ENCODE data around the gene TBC1D10A. TPM values are rescaled to one million over a fixed set of nuclear protein-coding genes. Genes with fewer than 3 reads are reported as not detected.

TBC1D10A gene
- total RNA-seq, 1 donor = 23.4 TPM

DNA sequence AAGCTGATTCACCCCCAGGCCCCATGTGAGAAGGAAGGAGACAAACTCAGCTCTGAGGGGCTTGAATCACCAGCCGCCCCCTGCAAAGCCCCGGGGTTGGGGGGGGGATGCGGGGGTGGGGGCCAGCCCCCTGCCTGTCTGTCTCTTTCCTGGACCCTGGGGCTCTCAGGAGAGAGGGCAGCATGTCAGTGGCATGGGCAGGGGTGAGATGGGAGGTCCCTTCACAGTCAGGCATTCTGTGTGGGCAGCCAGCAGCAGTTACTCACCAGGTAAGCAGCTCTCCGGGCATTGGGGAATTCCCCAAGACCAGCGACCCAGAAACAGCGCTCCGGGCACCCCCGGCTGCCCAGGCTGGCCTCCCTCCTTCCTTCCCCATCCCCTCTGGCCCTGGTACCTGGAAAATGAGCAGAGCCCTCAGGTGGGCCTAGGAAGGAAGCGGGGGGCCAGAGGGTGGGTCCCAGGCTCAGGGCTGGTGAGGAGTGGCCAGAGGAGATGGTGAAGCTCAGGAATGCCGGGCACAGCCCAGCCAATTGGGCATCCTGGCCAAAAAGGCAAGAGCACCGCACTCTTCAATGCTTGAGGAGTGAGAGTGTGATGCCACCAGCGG, 76.0 kb downstream of the TBC1D10A start:
- DNase-seq (ENCODE audit: low read depth in 2 of 3, low spot score in 2 of 3) = no peak

DNA sequence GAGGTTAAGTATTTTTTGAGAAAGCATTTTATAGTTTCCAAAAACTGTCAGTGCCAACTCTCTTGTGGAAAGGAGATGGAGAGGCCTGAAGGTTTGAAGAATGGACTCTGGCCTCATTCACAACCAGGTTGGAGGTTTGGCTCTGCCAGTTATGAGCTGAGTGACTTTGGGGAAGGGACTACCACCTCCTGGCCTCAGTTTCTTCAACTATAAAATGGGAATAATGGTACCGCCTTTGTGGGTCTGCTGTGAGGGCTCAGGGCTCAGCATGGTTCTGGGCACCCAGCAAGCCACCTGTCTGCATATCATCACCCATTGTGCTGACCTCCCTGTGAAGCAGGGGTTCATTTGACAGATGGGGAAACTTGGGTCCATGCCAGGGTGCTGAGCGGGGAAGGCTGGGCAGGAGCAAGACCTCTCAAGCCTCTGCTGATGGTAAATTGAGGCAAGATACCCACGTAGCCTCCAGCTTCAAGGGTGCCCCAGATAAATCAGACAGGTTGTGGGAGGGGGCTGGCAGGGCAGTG, 76.6 kb downstream of the TBC1D10A start:
- no peak for DNase-seq (ENCODE audit: low read depth in 2 of 3, low spot score in 2 of 3)

- no peak for DNase-seq (ENCODE audit: low read depth in 2 of 3, low spot score in 2 of 3)
Observed at GRCh38 chr22:30249049-30250038, 77.4 kb downstream of the TBC1D10A start.

- no peak for DNase-seq (ENCODE audit: low read depth in 2 of 3, low spot score in 2 of 3)
Observed at GRCh38 chr22:30248484-30248883, 78.3 kb downstream of the TBC1D10A start.

DNA sequence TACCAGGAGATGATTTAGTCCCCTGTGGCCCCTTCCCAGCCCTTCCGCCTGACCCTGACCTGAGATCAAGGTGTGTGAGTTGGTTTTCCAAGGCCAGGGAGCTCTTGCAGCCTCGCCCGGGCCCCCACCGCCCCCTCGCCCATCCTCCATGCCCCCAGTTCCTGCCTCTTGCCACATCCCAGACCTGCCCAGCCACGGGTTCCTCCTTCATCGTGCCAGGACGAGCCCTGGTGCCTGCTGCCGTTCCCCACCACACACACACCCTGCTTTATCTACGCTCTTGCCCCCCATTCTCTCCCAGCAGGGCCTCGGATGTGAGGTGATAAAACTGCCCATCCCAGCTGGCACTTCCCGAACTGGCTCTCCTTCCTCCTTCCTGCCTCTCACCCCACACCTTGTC, 78.8 kb downstream of the TBC1D10A start:
- DNase-seq (ENCODE audit: low read depth in 2 of 3, low spot score in 2 of 3) = no peak

DNA sequence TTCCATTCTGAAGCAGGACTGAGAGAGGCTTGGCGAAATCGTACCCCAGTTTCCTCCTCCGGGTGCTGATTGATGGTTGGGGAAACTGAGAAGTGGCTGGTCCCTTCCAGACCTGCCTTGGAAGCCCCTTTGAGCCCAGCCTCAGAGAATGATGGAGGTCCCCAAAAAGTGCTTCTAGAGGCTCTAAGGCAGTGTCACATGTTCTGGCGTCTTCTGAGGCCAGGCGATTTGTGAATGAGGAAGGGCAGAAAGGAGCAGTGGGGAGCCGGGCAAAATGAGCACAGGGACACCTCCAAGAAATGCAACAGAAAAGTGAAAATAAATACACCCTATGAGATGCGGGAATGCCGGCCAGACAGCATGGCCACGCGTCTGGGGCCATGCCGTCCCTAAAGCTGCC, 79.2 kb downstream of the TBC1D10A start:
- no peak for DNase-seq (ENCODE audit: low read depth in 2 of 3, low spot score in 2 of 3)

- no peak for DNase-seq (ENCODE audit: low read depth in 2 of 3, low spot score in 2 of 3)
Observed at GRCh38 chr22:30246814-30247376, 79.8 kb downstream of the TBC1D10A start.

DNA sequence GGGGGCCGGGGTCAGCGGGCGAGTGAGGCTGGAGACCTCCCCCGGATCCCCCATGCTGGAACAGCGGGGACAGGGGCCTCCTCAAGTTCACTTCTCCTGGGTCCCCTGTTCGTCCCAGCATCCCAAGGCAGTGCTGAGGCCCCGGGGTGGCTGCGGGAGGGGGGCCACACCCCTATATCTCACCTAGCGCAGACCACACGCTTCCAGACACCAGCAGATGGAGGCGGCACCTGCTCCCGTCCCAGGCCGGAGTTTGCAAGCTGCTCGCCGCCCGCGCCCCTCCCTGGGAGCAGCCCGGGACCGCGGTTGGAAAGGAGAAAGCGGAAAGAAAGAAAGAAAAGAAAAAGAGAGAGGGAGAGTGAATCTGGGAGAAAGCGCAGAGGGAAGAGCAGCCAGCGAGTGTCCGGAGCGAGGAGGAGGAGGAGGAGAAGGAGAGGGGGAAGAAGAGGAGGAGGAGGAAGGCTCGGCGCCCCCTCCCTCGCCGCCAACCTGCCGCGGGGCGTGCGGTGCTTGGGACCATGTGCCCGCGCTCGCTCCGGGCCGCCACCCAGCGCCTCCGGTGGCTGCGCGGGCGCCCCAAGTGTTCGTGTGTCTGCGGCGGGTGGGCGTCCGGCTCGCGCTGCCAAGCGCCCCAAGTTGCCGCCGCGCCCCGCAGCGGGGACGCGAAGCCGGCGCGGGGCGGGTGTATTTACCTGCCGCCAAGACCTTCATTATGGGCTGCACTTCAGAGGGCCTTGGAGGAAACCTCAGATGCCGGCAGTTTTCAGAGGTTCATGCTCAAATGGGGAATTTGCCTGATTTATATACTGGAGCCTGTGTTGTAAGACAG, 80.5 kb downstream of the TBC1D10A start, which contains the start of gene LIF:
TSS of gene LIF (minus strand) at position 775 of the 829 bp plus-strand sequence. CDS start at position 711, 64 bp downstream.
- peak in 2 of 3 donors; percentile 51 to 61 for DNase-seq (ENCODE audit: low read depth in 2 of 3, low spot score in 2 of 3)

DNA sequence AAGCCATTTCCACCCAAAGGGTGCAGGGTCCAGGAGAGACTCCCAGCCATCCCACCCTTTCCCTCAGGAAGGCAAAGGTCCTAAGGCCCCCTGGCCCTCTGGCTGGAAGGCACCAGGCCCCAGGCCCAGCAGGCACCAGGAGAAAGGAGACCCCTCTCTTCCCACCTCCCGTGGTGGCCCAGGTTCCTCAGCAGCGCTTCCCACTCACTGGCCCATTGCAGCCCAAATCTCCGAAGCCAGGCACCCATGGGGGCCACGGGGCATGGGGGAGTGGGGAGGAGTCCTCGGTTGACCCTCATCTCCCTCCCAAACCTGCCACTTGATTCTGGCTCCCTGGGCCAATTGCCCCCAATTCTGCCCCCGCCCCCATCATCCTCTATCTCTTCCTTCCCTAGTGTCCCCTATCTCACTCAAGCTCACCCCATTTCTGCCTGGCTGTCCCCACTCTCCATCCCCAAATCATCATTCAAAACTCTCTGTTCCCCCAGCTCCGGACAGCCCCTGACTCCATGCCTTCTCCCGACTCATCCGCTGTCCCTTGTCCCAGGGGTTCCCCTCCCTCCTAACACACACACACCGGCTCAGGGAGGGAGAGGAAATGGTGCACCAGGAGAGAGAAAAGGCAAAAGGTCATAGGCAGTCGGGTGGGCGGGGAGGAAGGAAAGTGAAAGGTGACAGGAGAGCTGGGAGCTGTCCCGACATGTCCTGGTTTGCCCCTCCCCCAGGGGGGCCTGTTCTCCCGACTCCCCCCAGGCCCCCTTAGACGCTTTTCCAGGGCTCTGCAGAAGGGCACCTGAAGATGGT, 81.4 kb downstream of the TBC1D10A start:
- DNase-seq (ENCODE audit: low read depth in 2 of 3, low spot score in 2 of 3) = no peak

DNA sequence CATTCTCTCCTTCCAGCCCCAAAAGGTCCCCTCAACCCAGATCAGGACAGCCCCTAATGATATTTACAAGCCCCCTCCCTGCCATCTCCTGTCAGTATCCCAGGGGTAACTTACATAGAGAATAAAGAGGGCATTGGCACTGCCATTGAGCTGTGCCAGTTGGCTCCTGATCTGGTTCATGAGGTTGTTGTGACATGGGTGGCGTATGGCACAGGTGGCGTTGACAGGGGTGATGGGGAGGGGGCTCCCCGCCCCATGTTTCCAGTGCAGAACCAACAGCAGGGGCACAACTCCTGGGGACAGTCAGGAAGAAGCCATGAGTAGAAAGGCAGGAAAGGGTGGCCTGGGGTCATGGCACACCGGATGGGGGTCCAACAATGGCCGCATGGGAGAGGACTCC, 82.1 kb downstream of the TBC1D10A start:
- DNase-seq (ENCODE audit: low read depth in 2 of 3, low spot score in 2 of 3) = no peak

DNA sequence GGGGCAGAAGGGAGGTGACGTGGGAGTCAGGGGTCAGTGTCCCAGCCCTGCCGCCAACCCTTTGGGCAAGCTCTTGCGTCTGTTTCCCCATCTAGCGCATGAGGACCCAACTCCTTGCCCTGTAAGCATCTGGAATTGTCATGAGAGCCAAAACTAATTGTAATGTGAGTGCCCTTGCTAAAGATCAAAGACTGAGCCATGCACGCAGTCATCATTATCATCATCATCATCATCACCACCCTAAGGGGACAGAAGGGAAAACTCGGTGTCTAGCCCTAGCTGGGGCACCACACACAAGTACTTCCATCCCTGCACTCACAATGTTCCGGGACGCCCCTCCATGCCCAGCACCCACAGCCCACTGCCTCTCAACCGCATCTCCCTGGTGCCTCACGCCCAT, 82.7 kb downstream of the TBC1D10A start:
- DNase-seq (ENCODE audit: low read depth in 2 of 3, low spot score in 2 of 3) = no peak

DNA sequence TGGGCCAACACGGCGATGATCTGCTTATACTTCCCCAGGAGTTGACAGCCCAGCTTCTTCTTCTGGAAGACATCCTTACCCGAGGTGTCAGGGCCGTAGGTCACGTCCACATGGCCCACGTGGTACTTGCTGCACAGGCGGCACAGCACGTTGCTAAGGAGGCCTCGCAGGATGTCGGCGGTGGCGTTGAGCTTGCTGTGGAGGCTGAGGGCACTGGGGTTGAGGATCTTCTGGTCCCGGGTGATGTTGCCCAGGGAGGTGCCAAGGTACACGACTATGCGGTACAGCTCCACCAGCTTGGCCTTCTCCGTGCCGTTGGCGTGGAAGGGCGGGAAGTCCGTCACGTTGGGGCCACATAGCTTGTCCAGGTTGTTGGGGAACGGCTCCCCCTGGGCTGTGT, 83.1 kb downstream of the TBC1D10A start:
- DNase-seq (ENCODE audit: low read depth in 2 of 3, low spot score in 2 of 3) = no peak

Other genes starting within 250 kb of the TBC1D10A start
- not detected for gene HORMAD2, start 246.5 kb downstream of the TBC1D10A start, total RNA-seq
- 0.54 TPM for gene LIF, start 80.2 kb downstream of the TBC1D10A start, total RNA-seq
- 88.9 TPM for gene OSM, start 60.1 kb downstream of the TBC1D10A start, total RNA-seq
- 20.7 TPM for gene CASTOR1, start 37.4 kb downstream of the TBC1D10A start, total RNA-seq
- gene SF3A1, start 30.0 kb upstream of the TBC1D10A start, total RNA-seq = 125 TPM
- 5.9 TPM for gene CCDC157, start 30.1 kb upstream of the TBC1D10A start, total RNA-seq
- 14.0 TPM for gene RNF215, start 60.5 kb upstream of the TBC1D10A start, total RNA-seq
- gene SEC14L2, start 70.1 kb upstream of the TBC1D10A start, total RNA-seq = 3.2 TPM
- 21.3 TPM for gene MTFP1, start 98.8 kb upstream of the TBC1D10A start, total RNA-seq
- not detected for gene SEC14L3, start 145.1 kb upstream of the TBC1D10A start, total RNA-seq
- under 0.01 TPM for gene SEC14L4, start 178.8 kb upstream of the TBC1D10A start, total RNA-seq
- under 0.01 TPM for gene SEC14L6, start 219.8 kb upstream of the TBC1D10A start, total RNA-seq
- gene GAL3ST1, start 247.7 kb upstream of the TBC1D10A start, total RNA-seq = 0.27 TPM

All from hematopoietic multipotent progenitor cell (in vitro differentiated cells).